NCI-H146 treated with DMSO at 0.1 percent for 48 hours (cell line): ENCODE measurements around the gene C9orf40.

ENCODE experiments used
- DNase-seq: peaks from one replicate; lab custom pipeline; 2025; ENCODE audit not compliant: unreplicated experiment; lab: John Stamatoyannopoulos, UW

The C9orf40 gene

GRCh38 chr9:74942801-74943200 is 9.9 kb downstream of the C9orf40 start:
- no peak for DNase-seq

GRCh38 chr9:74940600-74940999 is 12.1 kb downstream of the C9orf40 start:
- DNase-seq: no peak

DNA sequence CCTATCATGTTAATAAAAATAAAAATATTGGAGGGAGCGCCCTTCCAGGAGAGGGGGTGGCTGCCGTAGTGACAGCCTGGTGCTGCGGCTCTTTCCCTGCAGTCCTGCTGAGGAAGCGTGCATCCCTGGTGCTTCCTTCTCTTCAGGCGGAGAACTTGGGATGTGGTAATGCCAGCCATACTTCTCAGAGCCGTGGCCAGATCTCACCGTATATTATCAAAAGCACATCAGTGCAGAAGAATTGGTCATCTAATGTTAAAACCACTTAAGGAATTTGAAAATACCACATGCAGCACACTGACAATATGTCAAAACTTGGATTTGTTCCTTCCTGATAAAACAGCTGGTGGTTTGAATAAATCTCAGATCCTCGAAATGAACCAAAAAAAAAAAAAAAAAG is 17.7 kb downstream of the C9orf40 start:
- DNase-seq: no peak

DNA sequence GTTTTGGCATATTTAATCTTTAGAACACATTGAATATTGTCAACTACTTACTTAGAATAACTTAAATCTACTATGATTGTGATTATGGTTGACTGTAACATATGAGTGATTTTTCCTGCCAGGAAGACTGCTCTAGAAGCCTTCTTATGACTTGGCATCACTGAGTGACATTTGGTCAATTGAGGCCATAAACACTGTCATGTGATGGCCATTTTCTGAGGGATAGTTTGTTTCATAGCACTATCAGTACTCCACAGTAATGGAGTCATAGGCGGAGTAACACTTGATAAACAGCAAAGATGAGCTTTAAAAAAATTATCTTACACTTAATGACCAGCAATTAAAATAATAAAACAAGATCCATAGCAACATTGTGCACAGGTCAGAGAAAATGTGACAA is 31.0 kb downstream of the C9orf40 start:
- no peak for DNase-seq

- no peak for DNase-seq
Observed at GRCh38 chr9:74920944-74921626, 31.6 kb downstream of the C9orf40 start.

- DNase-seq: no peak
Observed at GRCh38 chr9:74910036-74910435, 42.7 kb downstream of the C9orf40 start.

- DNase-seq: no peak
Observed at GRCh38 chr9:74908665-74909064, 44.0 kb downstream of the C9orf40 start.

DNA sequence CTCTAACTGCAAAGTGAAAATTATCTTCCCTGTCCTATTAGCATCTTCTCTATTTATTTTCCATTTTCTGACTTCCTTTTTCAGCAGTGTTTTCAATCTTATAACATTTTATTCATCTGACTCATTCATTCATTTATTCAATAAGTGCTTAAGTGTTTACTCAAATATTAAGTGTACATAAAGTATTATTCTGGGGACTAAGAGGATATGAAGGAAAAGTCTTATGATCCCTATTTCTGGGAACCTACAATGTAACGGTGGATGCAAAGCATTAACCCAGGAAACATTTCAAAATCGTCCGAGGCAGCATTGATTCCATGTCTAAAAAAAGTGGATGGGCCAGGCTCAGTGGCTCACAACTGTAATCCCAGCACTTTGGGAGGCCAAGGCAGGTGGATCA is 45.6 kb downstream of the C9orf40 start:
- no peak for DNase-seq

- no peak for DNase-seq
Observed at GRCh38 chr9:74901001-74901400, 51.7 kb downstream of the C9orf40 start.
